ENCODE measurements around the gene KLF6. TPM values are rescaled to one million over a fixed set of nuclear protein-coding genes. Genes with fewer than 3 reads are reported as not detected.

Gene KLF6
- total and polyA plus RNA-seq, 9 of the 15 experiments (the other 6 are each of a cell fraction or from before 2014, with no cell fraction given) = 3.2 to 23.9 (median 8.0) TPM

DNA sequence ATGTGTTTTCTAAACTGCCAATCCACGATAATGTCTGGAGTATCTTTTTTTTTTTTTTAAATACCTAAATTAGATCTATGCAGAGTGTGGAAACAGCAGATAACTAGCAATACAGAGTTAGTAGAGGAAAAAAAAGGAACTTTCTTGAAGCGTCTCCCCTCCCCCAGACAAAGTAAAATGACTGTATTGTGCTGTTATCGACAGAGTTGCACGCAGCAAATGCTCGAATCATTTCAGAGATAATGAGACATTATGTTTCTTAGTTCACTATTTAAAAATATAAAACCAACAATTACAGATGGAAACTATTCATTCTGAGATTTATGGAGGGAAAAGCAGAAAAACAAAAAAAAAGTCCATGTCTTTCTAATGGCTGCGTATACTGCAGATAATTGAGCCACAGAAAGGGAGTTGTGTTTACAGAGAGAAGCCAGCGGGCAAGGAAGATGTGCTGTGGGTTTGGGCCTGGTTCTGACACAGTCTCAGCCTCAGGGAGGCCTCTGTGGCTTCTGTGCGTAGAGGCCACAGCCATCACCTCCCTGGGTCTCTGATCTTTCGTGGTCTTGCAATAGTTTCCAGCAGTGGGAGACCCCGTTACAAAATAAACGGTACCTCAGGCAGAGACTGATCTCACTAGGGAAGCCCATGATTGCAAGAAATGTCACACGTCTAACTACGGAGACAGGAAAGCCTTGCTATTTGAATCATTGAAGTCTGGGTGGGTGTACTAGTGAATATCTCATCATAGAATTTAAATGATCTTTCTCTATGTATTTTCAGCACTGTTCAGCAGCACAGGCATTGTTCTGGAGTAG, 19.1 kb upstream of the KLF6 start (continued):
- TF ChIP-seq, protein P1, sequence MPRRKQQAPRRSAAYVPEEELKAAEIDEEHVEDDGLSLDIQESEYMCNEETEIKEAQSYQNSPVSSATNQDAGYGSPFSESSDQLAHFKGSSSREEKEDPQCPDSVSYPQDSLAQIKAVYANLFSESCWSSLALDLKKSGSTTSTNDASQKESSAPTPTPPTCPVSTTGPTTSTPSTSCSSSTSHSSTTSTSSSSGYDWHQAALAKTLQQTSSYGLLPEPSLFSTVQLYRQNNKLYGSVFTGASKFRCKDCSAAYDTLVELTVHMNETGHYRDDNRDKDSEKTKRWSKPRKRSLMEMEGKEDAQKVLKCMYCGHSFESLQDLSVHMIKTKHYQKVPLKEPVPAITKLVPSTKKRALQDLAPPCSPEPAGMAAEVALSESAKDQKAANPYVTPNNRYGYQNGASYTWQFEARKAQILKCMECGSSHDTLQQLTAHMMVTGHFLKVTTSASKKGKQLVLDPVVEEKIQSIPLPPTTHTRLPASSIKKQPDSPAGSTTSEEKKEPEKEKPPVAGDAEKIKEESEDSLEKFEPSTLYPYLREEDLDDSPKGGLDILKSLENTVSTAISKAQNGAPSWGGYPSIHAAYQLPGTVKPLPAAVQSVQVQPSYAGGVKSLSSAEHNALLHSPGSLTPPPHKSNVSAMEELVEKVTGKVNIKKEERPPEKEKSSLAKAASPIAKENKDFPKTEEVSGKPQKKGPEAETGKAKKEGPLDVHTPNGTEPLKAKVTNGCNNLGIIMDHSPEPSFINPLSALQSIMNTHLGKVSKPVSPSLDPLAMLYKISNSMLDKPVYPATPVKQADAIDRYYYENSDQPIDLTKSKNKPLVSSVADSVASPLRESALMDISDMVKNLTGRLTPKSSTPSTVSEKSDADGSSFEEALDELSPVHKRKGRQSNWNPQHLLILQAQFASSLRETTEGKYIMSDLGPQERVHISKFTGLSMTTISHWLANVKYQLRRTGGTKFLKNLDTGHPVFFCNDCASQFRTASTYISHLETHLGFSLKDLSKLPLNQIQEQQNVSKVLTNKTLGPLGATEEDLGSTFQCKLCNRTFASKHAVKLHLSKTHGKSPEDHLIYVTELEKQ (CRISPR knock-in tag; IDR thresholded peaks at IDR 0.05) = no peak
- TF ChIP-seq NFYB (IDR thresholded peaks at IDR 0.05; ENCODE audit: extremely low read depth, insufficient read length) (no peak), ZNF76 (CRISPR knock-in tag; IDR thresholded peaks at IDR 0.05; ENCODE audit: borderline replicate concordance) (peak; percentile 44; the same call in 1 of the 2 replicates), BCL6 (CRISPR knock-in tag; IDR thresholded peaks at IDR 0.05) (no peak), ZNF12 (CRISPR knock-in tag; IDR thresholded peaks at IDR 0.05) (no peak), ZBTB7A (IDR thresholded peaks at IDR 0.05; ENCODE audit: borderline replicate concordance, control insufficient read depth, low read depth, low read length) (no peak), TEAD4 (IDR thresholded peaks at IDR 0.05; ENCODE audit: low read length) (peak; percentile 93), TEAD4 (CRISPR knock-in tag; IDR thresholded peaks at IDR 0.05; ENCODE audit: borderline replicate concordance) (no peak), MTA2 (IDR thresholded peaks at IDR 0.05; ENCODE audit: low read depth) (peak; percentile 69), TSC22D4 (tag; IDR thresholded peaks at IDR 0.05) (no peak), ZNF551 (CRISPR knock-in tag; IDR thresholded peaks at IDR 0.05) (no peak), ZSCAN32 (CRISPR knock-in tag; IDR thresholded peaks at IDR 0.05) (no peak), ZNF277 (CRISPR knock-in tag; IDR thresholded peaks at IDR 0.05; ENCODE audit: borderline replicate concordance) (no peak), POLR2G (IDR thresholded peaks at IDR 0.05; ENCODE audit: low read depth, low read length) (no peak), TCF7L2 (IDR thresholded peaks at IDR 0.05; ENCODE audit: low read depth, low read length) (no peak), ZNF668 (CRISPR knock-in tag; IDR thresholded peaks at IDR 0.05) (no peak), NR3C1 (CRISPR knock-in tag; IDR thresholded peaks at IDR 0.05) (no peak), NEUROD1 (IDR thresholded peaks at IDR 0.05; ENCODE audit: borderline replicate concordance, low read depth, low read length, partially characterized antibody) (peak; percentile 7)
- TF ChIP-seq, protein P2, sequence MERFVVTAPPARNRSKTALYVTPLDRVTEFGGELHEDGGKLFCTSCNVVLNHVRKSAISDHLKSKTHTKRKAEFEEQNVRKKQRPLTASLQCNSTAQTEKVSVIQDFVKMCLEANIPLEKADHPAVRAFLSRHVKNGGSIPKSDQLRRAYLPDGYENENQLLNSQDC (CRISPR knock-in tag; IDR thresholded peaks at IDR 0.05) = no peak

Data from K562 (cell line).